HepG2 (cell line): ENCODE results near the gene SGPL1. TPM values are rescaled to one million over a fixed set of nuclear protein-coding genes. Genes with fewer than 3 reads are reported as not detected.

Source experiments
- ATAC-seq: fragments of 200-7000 bp; cut with Tn5 transposase; 3 replicates; pipeline ENCODE4 v1.9.1; 2020; ENCODE audit warnings: mild to moderate bottlenecking, moderate library complexity
- BruUV-seq: library from RNA; stranded (reverse); fragments of 400-500 nt; replicated peaks from 2 replicates; lab custom pipeline; 2021; lab: Mats Ljungman, UMichigan
- CTCF ChIA-PET: fragments of 300-600 bp; formaldehyde crosslinking; extraction: SDS; loops from one replicate; lab custom pipeline; 2021; ENCODE audit warnings: low total read pairs, inconsistent platforms, low intra/inter-chr PET ratio; lab: Yijun Ruan, JAX
- POLR2A ChIA-PET: fragments of 350-600 bp; sonication (Branson Sonifier 250); formaldehyde crosslinking; loops from one replicate; lab custom pipeline; 2020; ENCODE audit warnings: antibody characterized with exemption, inconsistent platforms; lab: Yijun Ruan, JAX
- DNase-seq: peaks from one replicate; pipeline ENCODE4 v3.0.0-alpha.2; 2015; ENCODE audit warnings: low spot score
- FAIRE-seq: peaks from 3 replicates; lab custom pipeline; 2011; peaks lifted over from hg19 to GRCh38; lab: Jason Lieb, UNC
- H2AFZ ChIP-seq: one replicate; pipeline ENCODE4 v1.6.1; 2011; ENCODE audit warnings: low read length, inconsistent platforms
- H3K27ac ChIP-seq: fragments of 300-600 bp; 3 replicates; pipeline ENCODE4 v1.8.0; 2011; ENCODE audit warnings: mixed run types, mild to moderate bottlenecking, mixed read lengths, low read length, inconsistent platforms; ENCODE audit not compliant: insufficient read depth; ENCODE audit errors: extremely low read length
- H3K27me3 ChIP-seq, 2 experiments: fragments of 200-600 bp in 1 of 2; 2 replicates in 1 of 2; 3 replicates in 1 of 2; pipeline versions ENCODE4 v1.6.0 to v1.8.0; 2011; ENCODE audit warnings: low read length in 2 of 2, mild to moderate bottlenecking in 2 of 2, moderate library complexity in 2 of 2, inconsistent platforms in 1 of 2; ENCODE audit not compliant: insufficient read depth in 2 of 2, control insufficient read depth in 1 of 2
- H3K36me3 ChIP-seq, 2 experiments: fragments of 200-600 bp in 1 of 2; replicated peaks in 1 of 2; 2 replicates in 1 of 2; 3 replicates in 1 of 2; pipeline versions ENCODE4 v1.5.1 to v1.8.0; 2011; ENCODE audit warnings: low read length in 2 of 2, inconsistent platforms in 1 of 2; ENCODE audit not compliant: insufficient read depth in 2 of 2, control insufficient read depth in 1 of 2
- H3K4me1 ChIP-seq: 2 replicates; pipeline ENCODE4 v1.5.1; 2012; ENCODE audit warnings: low read length, inconsistent platforms; ENCODE audit not compliant: insufficient read depth
- H3K4me2 ChIP-seq: 2 replicates; pipeline ENCODE4 v1.6.0; 2011; ENCODE audit warnings: low read depth, low read length, inconsistent platforms
- H3K4me3 ChIP-seq, 3 experiments: fragments of 200-600 bp in 1 of 3; sonication (generic), shearing (Covaris generic) in 1 of 3; replicated peaks in 1 of 3; 2 replicates each; pipeline ENCODE4 v1.5.1; 2011 to 2016; ENCODE audit warnings: low read length in 3 of 3, inconsistent platforms in 2 of 3, low read depth in 2 of 3, mild to moderate bottlenecking in 2 of 3, control low read depth in 1 of 3, mixed read lengths in 1 of 3; ENCODE audit not compliant: insufficient read depth in 1 of 3
- H3K79me2 ChIP-seq: one replicate; pipeline ENCODE4 v1.6.1; 2011; ENCODE audit warnings: low read length, inconsistent platforms; ENCODE audit not compliant: insufficient read depth
- H3K9ac ChIP-seq: 2 replicates; pipeline ENCODE4 v1.6.0; 2011; ENCODE audit warnings: mild to moderate bottlenecking, low read depth, low read length, inconsistent platforms; ENCODE audit not compliant: insufficient read depth
- H3K9me3 ChIP-seq: 2 replicates; pipeline ENCODE4 v1.5.1; 2012; ENCODE audit warnings: mild to moderate bottlenecking, low read length
- H4K20me1 ChIP-seq: 2 replicates; pipeline ENCODE4 v1.6.0; 2011; ENCODE audit warnings: inconsistent platforms, mild to moderate bottlenecking, low read length, moderate library complexity; ENCODE audit not compliant: insufficient read depth
- PHF5A ChIP-seq: IDR thresholded peaks from one replicate; pipeline ENCODE4 v1.6.1; 2018; ENCODE audit warnings: low read depth, missing genetic modification reagents; ENCODE audit not compliant: unreplicated experiment
- SALL2 ChIP-seq: sonication (generic); formaldehyde crosslinking; IDR thresholded peaks from 2 replicates; pipeline ENCODE4 v1.8.1; 2023; ENCODE audit warnings: mild to moderate bottlenecking, missing genetic modification reagents, inconsistent platforms
- TBP ChIP-seq: sonication (generic); formaldehyde crosslinking; IDR thresholded peaks from 2 replicates; pipeline ENCODE4 v1.5.0; 2020; ENCODE audit warnings: missing genetic modification reagents
- ZKSCAN5 ChIP-seq: sonication (generic); formaldehyde crosslinking; IDR thresholded peaks from 2 replicates; pipeline ENCODE4 v1.5.1; 2020; ENCODE audit warnings: mild to moderate bottlenecking, missing genetic modification reagents
- ZNF224 ChIP-seq: sonication (generic); formaldehyde crosslinking; IDR thresholded peaks from 2 replicates; pipeline ENCODE4 v1.5.0; 2020; ENCODE audit warnings: mild to moderate bottlenecking, missing genetic modification reagents
- ZNF660 ChIP-seq: sonication (generic); formaldehyde crosslinking; IDR thresholded peaks from 2 replicates; pipeline ENCODE4 v1.5.1; 2020; ENCODE audit warnings: mild to moderate bottlenecking, low read depth, missing genetic modification reagents, borderline replicate concordance
- ZNF788 ChIP-seq: sonication (generic); formaldehyde crosslinking; IDR thresholded peaks from 2 replicates; pipeline ENCODE4 v1.5.0; 2020; ENCODE audit warnings: mild to moderate bottlenecking, missing genetic modification reagents, borderline replicate concordance
- WGBS: methylation state at CpG from one replicate; pipeline ENCODE4 v1.1.6; 2017; ENCODE audit warnings: low lambda C conversion rate; 5-methylcytosine and 5-hydroxymethylcytosine counted together
- in situ Hi-C: cut with HindIII; loops from 2 replicates; pipeline ENCODE4 v1.10.0; 2017; ENCODE audit warnings: low pct_unique_long_range_greater_than_20kb; ENCODE audit not compliant: extremely low pct_ligation_motif_present
- intact Hi-C: fragments of 100-400 bp; cut with micrococcal nuclease; formaldehyde crosslinking; loops from one replicate; pipeline ENCODE4 v1.10.0; 2022; ENCODE audit not compliant: unreplicated experiment
- polyA plus RNA-seq, 8 experiments: library from polyadenylated mRNA; depleted of rRNA in 3 of 8; stranded (reverse) in 7 of 8; unstranded in 1 of 8; fragments of >200 nt; fragmentation: Illumina TruSeq in 4 of 8; extraction: Trizol in 4 of 8; gene quantifications; 2 replicates each; pipeline versions ENCODE4 v1.2.1 to v1.2.3, GENCODE V29; 2011 to 2016; ENCODE audit warnings: low read depth in 4 of 8, missing spikeins in 1 of 8, mixed read lengths in 1 of 8; ENCODE audit not compliant: insufficient read depth in 1 of 8
- total RNA-seq, 5 experiments: library from RNA; depleted of rRNA; stranded (reverse); fragments of >200 nt; fragmentation: Illumina TruSeq; extraction: Trizol; gene quantifications; 2 replicates each; pipeline ENCODE4 v1.2.3, GENCODE V29; 2016; ENCODE audit warnings: low read depth in 1 of 5
- TF ChIP-seq, protein P1 (sequence below): sonication (generic); formaldehyde crosslinking; conservative IDR thresholded peaks from 2 replicates; pipeline ENCODE4 v1.8.0; 2022; ENCODE audit warnings: low read depth, missing genetic modification reagents
- TF ChIP-seq, protein P2 (sequence below): IDR thresholded peaks from 2 replicates; pipeline ENCODE4 v1.6.1; 2016; ENCODE audit warnings: low read depth, missing genetic modification reagents, missing compliant biosample characterization
- TF ChIP-seq, protein P3 (sequence below): sonication (generic); formaldehyde crosslinking; IDR thresholded peaks from 2 replicates; pipeline ENCODE4 v1.4.0; 2020; ENCODE audit warnings: missing genetic modification reagents
- TF ChIP-seq, protein P4 (sequence below): sonication (generic); formaldehyde crosslinking; conservative IDR thresholded peaks from 2 replicates; pipeline ENCODE4 v1.4.0; 2020; ENCODE audit warnings: missing genetic modification reagents

Gene SGPL1
- total and polyA plus RNA-seq, 2 of the 13 experiments (the other 11 are each of a cell fraction or from before 2014, with no cell fraction given) = 17.6 to 25.0 TPM

DNA sequence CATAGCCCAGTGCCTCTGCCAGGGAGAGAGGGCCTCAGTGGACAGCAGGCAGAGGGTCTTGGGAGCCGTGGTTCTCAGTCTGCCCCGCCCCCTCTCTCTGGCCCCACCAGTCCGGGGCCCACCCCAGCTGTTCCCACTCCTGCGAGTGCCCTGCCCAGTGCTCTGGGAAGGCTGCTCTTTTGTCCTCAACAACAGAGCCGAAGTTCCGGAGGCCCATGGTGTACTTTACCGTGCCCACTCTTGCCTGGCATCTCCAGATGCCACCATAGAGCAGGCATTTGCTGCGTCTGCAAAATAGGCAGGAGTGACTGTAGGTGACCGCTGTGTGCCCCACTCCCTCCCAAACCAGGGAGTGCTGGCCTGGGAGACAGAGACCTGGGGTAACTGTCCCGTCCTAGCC, 101.9 kb downstream of the SGPL1 start:
- Histone ChIP-seq H4K20me1 (no peaks in the 10 kb centered on the region), H3K9me3 (no peaks in the 10 kb centered on the region), H3K27me3 (peaks cover 8 to 80% of the 10 kb centered on the region in 2 experiments), H3K4me2 (no peak overlapping the region), H3K27ac (no peak overlapping the region), H3K4me3 (no peak overlapping the region), H3K9ac (no peak overlapping the region), H2AFZ (no peak overlapping the region), H3K36me3 (no peaks in the 10 kb centered on the region), H3K4me1 (no peaks in the 10 kb centered on the region), H3K79me2 (no peaks in the 10 kb centered on the region)
- FAIRE-seq = no peak
- POLR2A ChIA-PET = no interaction called here
- CTCF ChIA-PET = no interaction called here
- in situ Hi-C loops = no loop called here
- intact Hi-C loops = no loop called here
- ATAC-seq = no peak
- no peak for DNase-seq
- 0% methylated on average over 1 of the region's 10 CpGs for WGBS
- BruUV-seq = no TSS peak
- TF ChIP-seq ZNF660 (CRISPR knock-in tag) (no peak), ZNF788 (CRISPR knock-in tag) (no peak), ZKSCAN5 (CRISPR knock-in tag) (no peak), TBP (CRISPR knock-in tag) (no peak), PHF5A (CRISPR knock-in tag) (no peak), SALL2 (CRISPR knock-in tag) (no peak), ZNF224 (no peak)
- TF ChIP-seq, protein P1, sequence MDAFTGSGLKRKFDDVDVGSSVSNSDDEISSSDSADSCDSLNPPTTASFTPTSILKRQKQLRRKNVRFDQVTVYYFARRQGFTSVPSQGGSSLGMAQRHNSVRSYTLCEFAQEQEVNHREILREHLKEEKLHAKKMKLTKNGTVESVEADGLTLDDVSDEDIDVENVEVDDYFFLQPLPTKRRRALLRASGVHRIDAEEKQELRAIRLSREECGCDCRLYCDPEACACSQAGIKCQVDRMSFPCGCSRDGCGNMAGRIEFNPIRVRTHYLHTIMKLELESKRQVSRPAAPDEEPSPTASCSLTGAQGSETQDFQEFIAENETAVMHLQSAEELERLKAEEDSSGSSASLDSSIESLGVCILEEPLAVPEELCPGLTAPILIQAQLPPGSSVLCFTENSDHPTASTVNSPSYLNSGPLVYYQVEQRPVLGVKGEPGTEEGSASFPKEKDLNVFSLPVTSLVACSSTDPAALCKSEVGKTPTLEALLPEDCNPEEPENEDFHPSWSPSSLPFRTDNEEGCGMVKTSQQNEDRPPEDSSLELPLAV (CRISPR knock-in tag) = no peak
- TF ChIP-seq, protein P2, sequence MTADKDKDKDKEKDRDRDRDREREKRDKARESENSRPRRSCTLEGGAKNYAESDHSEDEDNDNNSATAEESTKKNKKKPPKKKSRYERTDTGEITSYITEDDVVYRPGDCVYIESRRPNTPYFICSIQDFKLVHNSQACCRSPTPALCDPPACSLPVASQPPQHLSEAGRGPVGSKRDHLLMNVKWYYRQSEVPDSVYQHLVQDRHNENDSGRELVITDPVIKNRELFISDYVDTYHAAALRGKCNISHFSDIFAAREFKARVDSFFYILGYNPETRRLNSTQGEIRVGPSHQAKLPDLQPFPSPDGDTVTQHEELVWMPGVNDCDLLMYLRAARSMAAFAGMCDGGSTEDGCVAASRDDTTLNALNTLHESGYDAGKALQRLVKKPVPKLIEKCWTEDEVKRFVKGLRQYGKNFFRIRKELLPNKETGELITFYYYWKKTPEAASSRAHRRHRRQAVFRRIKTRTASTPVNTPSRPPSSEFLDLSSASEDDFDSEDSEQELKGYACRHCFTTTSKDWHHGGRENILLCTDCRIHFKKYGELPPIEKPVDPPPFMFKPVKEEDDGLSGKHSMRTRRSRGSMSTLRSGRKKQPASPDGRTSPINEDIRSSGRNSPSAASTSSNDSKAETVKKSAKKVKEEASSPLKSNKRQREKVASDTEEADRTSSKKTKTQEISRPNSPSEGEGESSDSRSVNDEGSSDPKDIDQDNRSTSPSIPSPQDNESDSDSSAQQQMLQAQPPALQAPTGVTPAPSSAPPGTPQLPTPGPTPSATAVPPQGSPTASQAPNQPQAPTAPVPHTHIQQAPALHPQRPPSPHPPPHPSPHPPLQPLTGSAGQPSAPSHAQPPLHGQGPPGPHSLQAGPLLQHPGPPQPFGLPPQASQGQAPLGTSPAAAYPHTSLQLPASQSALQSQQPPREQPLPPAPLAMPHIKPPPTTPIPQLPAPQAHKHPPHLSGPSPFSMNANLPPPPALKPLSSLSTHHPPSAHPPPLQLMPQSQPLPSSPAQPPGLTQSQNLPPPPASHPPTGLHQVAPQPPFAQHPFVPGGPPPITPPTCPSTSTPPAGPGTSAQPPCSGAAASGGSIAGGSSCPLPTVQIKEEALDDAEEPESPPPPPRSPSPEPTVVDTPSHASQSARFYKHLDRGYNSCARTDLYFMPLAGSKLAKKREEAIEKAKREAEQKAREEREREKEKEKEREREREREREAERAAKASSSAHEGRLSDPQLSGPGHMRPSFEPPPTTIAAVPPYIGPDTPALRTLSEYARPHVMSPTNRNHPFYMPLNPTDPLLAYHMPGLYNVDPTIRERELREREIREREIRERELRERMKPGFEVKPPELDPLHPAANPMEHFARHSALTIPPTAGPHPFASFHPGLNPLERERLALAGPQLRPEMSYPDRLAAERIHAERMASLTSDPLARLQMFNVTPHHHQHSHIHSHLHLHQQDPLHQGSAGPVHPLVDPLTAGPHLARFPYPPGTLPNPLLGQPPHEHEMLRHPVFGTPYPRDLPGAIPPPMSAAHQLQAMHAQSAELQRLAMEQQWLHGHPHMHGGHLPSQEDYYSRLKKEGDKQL = no peak
- TF ChIP-seq, protein P3, sequence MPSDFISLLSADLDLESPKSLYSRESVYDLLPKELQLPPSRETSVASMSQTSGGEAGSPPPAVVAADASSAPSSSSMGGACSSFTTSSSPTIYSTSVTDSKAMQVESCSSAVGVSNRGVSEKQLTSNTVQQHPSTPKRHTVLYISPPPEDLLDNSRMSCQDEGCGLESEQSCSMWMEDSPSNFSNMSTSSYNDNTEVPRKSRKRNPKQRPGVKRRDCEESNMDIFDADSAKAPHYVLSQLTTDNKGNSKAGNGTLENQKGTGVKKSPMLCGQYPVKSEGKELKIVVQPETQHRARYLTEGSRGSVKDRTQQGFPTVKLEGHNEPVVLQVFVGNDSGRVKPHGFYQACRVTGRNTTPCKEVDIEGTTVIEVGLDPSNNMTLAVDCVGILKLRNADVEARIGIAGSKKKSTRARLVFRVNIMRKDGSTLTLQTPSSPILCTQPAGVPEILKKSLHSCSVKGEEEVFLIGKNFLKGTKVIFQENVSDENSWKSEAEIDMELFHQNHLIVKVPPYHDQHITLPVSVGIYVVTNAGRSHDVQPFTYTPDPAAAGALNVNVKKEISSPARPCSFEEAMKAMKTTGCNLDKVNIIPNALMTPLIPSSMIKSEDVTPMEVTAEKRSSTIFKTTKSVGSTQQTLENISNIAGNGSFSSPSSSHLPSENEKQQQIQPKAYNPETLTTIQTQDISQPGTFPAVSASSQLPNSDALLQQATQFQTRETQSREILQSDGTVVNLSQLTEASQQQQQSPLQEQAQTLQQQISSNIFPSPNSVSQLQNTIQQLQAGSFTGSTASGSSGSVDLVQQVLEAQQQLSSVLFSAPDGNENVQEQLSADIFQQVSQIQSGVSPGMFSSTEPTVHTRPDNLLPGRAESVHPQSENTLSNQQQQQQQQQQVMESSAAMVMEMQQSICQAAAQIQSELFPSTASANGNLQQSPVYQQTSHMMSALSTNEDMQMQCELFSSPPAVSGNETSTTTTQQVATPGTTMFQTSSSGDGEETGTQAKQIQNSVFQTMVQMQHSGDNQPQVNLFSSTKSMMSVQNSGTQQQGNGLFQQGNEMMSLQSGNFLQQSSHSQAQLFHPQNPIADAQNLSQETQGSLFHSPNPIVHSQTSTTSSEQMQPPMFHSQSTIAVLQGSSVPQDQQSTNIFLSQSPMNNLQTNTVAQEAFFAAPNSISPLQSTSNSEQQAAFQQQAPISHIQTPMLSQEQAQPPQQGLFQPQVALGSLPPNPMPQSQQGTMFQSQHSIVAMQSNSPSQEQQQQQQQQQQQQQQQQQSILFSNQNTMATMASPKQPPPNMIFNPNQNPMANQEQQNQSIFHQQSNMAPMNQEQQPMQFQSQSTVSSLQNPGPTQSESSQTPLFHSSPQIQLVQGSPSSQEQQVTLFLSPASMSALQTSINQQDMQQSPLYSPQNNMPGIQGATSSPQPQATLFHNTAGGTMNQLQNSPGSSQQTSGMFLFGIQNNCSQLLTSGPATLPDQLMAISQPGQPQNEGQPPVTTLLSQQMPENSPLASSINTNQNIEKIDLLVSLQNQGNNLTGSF = no peak
- TF ChIP-seq, protein P4, sequence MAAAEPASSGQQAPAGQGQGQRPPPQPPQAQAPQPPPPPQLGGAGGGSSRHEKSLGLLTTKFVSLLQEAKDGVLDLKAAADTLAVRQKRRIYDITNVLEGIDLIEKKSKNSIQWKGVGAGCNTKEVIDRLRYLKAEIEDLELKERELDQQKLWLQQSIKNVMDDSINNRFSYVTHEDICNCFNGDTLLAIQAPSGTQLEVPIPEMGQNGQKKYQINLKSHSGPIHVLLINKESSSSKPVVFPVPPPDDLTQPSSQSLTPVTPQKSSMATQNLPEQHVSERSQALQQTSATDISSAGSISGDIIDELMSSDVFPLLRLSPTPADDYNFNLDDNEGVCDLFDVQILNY = no peak
